Sigmoid colon (tissue), 4 donors: ENCODE measurements around the gene HOXB4.

Source experiments
- CTCF ChIP-seq, 4 experiments: fragments of 450-650 bp in 3 of 4; fragments of 200-600 bp in 1 of 4; IDR thresholded peaks; one replicate each; pipeline ENCODE4 v1.5.1; 2016 to 2019; ENCODE audit warnings: antibody characterized with exemption in 4 of 4, mild to moderate bottlenecking in 3 of 4, moderate library complexity in 2 of 4
- EP300 ChIP-seq, 4 donors: sonication (generic); formaldehyde crosslinking; IDR thresholded peaks; one replicate each; pipeline ENCODE4 v1.6.1; 2017; ENCODE audit warnings: antibody characterized with exemption in 4 of 4
- POLR2A ChIP-seq, 2 donors: fragments of 450-650 bp; IDR thresholded peaks; one replicate each; pipeline ENCODE4 v1.6.1; 2016; ENCODE audit warnings: antibody characterized with exemption in 2 of 2, mild to moderate bottlenecking in 2 of 2, moderate library complexity in 2 of 2
- POLR2AphosphoS5 ChIP-seq, 4 donors: sonication (generic); formaldehyde crosslinking; IDR thresholded peaks; one replicate each; pipeline ENCODE4 v1.6.1; 2017; ENCODE audit warnings: antibody characterized with exemption in 4 of 4

- no peak for TF ChIP-seq POLR2AphosphoS5 (IDR thresholded peaks at IDR 0.05)
- no peak for TF ChIP-seq POLR2A (IDR thresholded peaks at IDR 0.05)
- no peak for TF ChIP-seq CTCF (IDR thresholded peaks at IDR 0.05)
- no peak for TF ChIP-seq EP300 (IDR thresholded peaks at IDR 0.05)
Observed at GRCh38 chr17:48548523-48549280, 29.4 kb downstream of the HOXB4 start.
